ENCODE results near the gene KRTAP9-6.

KRTAP9-6 gene

DNA sequence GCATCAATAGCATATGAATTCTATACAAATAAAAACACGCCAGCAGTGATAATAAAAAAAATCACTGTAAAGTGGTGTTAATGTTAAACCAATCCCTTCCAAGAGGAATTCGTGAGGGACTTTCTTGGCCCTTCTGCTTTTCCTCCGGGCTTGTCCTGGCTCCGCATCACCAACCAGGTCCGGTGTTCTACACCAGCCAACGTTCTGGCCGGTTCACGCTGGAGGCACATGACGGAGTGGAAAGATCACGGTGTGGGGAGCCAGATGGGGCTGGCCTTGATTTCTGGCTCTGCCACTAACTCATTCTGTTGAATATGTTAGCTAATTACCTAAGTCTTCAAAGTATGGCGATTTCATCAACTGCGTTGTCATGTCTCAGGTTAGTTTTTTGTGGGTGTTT lies 38.9 kb downstream of the KRTAP9-6 start:
- no peak for DNase-seq (ENCODE audit: low read depth)

DNA sequence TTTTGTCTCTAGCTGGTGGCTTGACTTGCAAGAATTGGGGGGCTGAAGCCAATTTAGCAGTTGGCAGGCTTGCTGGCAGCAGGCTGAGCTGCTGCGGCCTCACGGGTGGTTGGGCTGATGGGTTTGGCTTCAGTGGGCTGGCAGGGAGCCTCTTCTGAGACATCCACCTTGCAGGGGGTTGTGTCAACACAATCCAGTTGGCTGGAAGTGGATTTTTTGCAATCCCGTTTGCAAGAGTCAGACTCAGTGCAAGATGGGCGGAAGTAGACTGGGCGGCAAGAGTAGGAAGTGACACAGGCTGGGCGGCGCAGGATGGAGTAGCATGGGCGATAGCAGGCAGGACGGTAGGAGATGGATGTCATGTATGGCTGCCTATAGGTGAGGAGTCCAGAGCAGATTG lies 42.5 kb downstream of the KRTAP9-6 start:
- TF ChIP-seq, protein P1, sequence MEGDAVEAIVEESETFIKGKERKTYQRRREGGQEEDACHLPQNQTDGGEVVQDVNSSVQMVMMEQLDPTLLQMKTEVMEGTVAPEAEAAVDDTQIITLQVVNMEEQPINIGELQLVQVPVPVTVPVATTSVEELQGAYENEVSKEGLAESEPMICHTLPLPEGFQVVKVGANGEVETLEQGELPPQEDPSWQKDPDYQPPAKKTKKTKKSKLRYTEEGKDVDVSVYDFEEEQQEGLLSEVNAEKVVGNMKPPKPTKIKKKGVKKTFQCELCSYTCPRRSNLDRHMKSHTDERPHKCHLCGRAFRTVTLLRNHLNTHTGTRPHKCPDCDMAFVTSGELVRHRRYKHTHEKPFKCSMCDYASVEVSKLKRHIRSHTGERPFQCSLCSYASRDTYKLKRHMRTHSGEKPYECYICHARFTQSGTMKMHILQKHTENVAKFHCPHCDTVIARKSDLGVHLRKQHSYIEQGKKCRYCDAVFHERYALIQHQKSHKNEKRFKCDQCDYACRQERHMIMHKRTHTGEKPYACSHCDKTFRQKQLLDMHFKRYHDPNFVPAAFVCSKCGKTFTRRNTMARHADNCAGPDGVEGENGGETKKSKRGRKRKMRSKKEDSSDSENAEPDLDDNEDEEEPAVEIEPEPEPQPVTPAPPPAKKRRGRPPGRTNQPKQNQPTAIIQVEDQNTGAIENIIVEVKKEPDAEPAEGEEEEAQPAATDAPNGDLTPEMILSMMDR (conservative IDR thresholded peaks at IDR 0.05; ENCODE audit: low read depth, low read length): no peak
- no peak overlapping the region for H3K4me3 ChIP-seq (ENCODE audit: low read length)
- no peak for DNase-seq (ENCODE audit: low read depth)

More for the DNA sequence above, 38.9 kb downstream of the KRTAP9-6 start:
- TF ChIP-seq, protein P1 (conservative IDR thresholded peaks at IDR 0.05; ENCODE audit: low read depth, low read length): no peak
- H3K4me3 ChIP-seq (ENCODE audit: low read length): no peak overlapping the region

DNA sequence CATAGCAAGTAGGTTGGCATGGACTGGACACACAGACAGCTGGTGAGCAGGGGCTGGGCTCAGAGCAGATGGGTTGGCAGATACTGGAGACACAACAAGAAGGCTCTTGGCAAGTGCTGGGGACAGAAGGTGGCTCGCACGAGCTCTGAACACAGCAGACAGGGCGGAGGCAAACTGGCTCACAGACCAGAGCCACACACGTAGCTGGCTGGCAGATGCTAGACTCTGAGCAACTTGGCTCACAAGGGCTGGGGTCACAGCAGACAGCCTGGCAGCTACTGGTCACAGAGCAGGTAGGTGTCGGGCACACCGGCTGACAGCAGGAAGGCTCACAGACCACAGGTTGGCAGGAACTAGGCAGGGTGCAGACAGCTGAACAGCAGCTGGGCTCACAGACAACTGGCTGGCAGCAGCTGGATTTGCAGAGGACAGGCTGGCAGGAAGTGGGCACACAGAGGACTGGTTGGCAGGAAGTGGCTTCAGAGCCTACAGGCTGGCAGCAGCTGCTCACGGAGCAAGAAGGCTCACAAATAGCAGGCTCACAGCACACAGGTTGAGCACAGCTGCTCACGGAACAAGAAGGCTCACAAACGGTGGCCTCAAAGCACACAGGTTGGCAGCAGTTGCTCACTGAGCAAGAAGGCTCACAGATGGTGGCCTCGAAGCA lies 43.2 kb downstream of the KRTAP9-6 start:
- TF ChIP-seq, protein P1 (conservative IDR thresholded peaks at IDR 0.05; ENCODE audit: low read depth, low read length): no peak
- no peak overlapping the region for H3K4me3 ChIP-seq (ENCODE audit: low read length)
- DNase-seq (ENCODE audit: low read depth): no peak

DNA sequence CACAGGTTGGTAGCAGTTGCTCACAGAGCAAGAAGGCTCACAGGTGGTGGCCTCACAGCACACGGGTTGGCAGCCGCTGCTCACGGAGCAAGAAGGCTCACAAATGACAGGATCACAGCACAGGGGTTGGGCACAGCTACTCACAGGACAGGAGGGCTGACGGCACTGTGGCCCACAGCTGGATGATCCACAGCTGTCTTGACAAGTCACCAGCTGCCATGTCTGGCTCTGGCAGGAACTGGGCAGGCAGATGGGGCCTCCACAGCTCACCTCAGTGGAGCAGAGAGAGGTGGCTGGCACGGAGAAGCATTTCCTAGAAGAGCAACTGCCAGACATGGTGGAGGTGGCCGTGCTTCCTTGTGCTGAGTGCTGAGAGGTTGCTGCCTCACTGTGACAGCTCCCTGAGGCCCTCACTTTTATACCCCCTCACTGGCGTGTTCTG lies 43.8 kb downstream of the KRTAP9-6 start, which contains the start of gene KRTAP16-1:
Gene KRTAP16-1, minus strand, starts transcription at position 392 of the 442 bp plus-strand sequence. Its CDS starts 56 bp downstream, at position 336.
- H3K4me3 ChIP-seq (ENCODE audit: low read length): no peak within 1 kb of the TSS

DNA sequence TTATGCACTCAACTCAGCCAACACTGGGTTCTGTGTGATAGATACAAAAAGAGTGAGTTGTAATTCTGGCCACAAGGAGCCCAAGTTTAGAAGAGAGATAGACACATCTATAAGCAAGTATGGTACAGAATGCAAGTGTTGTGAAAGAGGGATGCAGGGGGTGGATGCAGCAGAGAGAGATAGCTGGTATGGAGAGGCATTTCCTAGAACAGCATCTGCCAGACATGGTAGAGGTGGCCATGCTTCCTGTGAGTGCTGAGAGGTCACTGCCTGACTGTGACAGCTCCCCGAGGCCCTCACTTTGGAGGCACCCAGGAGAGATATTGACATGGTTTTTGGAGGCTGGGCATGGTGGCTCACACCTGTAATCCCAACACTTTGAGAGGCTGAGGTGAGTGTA lies 45.9 kb downstream of the KRTAP9-6 start:
- DNase-seq (ENCODE audit: low read depth): no peak
- TF ChIP-seq, protein P1 (conservative IDR thresholded peaks at IDR 0.05; ENCODE audit: low read depth, low read length): no peak
- no peak overlapping the region for H3K4me3 ChIP-seq (ENCODE audit: low read length)

More for the DNA sequence above, 43.8 kb downstream of the KRTAP9-6 start, which contains the start of gene KRTAP16-1:
- TF ChIP-seq, protein P1 (conservative IDR thresholded peaks at IDR 0.05; ENCODE audit: low read depth, low read length): no peak
- no peak for DNase-seq (ENCODE audit: low read depth)

DNA sequence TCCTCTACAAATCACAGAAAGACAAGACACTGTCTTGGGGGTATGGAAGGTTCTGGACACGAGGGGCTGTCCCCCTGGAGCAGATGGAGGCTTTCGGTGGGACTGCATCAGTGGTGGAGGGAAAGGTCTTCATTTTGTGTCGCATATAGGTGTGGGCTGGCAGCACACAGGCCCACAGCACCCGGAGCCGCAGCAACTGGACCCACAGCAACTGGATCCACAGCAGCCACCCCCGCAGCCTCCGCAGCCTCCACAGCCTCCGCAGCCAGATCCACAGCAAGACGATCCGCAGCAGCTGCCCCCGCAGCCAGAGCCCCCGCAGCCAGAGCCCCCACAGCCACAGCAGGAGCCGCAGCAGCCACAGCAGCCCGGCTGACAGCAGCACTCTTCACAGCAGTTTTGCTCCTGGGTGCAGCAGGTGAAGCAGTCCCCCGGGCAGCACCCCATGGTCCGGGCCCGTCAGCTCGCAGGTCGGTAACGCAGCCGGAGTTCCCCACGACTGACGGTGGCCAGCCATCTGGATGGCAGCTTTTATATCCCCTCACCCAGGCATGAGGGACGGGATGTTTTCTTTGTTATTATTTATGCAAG lies 50.1 kb downstream of the KRTAP9-6 start, which contains the start of gene KRTAP17-1:
Gene KRTAP17-1, minus strand, starts transcription at position 507 of the 591 bp plus-strand sequence. Its CDS starts 60 bp downstream, at position 447.
- DNase-seq (ENCODE audit: low read depth): no peak
- TF ChIP-seq, protein P1 (conservative IDR thresholded peaks at IDR 0.05; ENCODE audit: low read depth, low read length): no peak
- no peak within 1 kb of the TSS for H3K4me3 ChIP-seq (ENCODE audit: low read length)

All from retinal pigment epithelial cell (primary cell).